HepG2 (cell line): Measurements from ENCODE around the gene TEDC2. TPM values are rescaled to one million over a fixed set of nuclear protein-coding genes. Genes with fewer than 3 reads are reported as not detected.

Experiments
- ARNT2 ChIP-seq: sonication (generic); formaldehyde crosslinking; IDR thresholded peaks from 2 replicates; pipeline ENCODE4 v1.8.0; 2022; ENCODE audit warnings: mild to moderate bottlenecking, low read depth, missing genetic modification reagents, moderate library complexity
- HNRNPLL ChIP-seq: fragments of 200-400 bp; formaldehyde crosslinking; IDR thresholded peaks from 2 replicates; pipeline ENCODE4 v1.6.1; 2017; ENCODE audit warnings: mild to moderate bottlenecking, low read depth, low read length; ENCODE audit not compliant: poor library complexity, severe bottlenecking
- NONO ChIP-seq, 2 experiments: fragments of 450-650 bp in 1 of 2; sonication (generic) in 1 of 2; formaldehyde crosslinking in 1 of 2; IDR thresholded peaks in 1 of 2; conservative IDR thresholded peaks in 1 of 2; 2 replicates each; pipeline versions ENCODE4 v1.6.1 to v1.8.0; 2017 to 2022; ENCODE audit warnings: mild to moderate bottlenecking in 1 of 2, missing genetic modification reagents in 1 of 2, moderate library complexity in 1 of 2
- UBTF ChIP-seq: sonication (generic); formaldehyde crosslinking; IDR thresholded peaks from 2 replicates; pipeline ENCODE4 v1.4.0; 2020; ENCODE audit warnings: mild to moderate bottlenecking, missing genetic modification reagents
- ZNF407 ChIP-seq: sonication (generic); formaldehyde crosslinking; IDR thresholded peaks from one replicate; pipeline ENCODE4 v1.5.1; 2020; ENCODE audit warnings: mild to moderate bottlenecking, missing genetic modification reagents; ENCODE audit errors: not compliant biosample characterization
- ZNF770 ChIP-seq: sonication (generic); formaldehyde crosslinking; IDR thresholded peaks from 2 replicates; pipeline ENCODE4 v1.5.0; 2020; ENCODE audit warnings: mild to moderate bottlenecking, missing genetic modification reagents
- polyA plus RNA-seq, 8 experiments: library from polyadenylated mRNA; depleted of rRNA in 3 of 8; stranded (reverse) in 7 of 8; unstranded in 1 of 8; fragments of >200 nt; fragmentation: Illumina TruSeq in 4 of 8; extraction: Trizol in 4 of 8; gene quantifications; 2 replicates each; pipeline versions ENCODE4 v1.2.1 to v1.2.3, GENCODE V29; 2011 to 2016; ENCODE audit warnings: low read depth in 4 of 8, missing spikeins in 1 of 8, mixed read lengths in 1 of 8; ENCODE audit not compliant: insufficient read depth in 1 of 8
- total RNA-seq, 5 experiments: library from RNA; depleted of rRNA; stranded (reverse); fragments of >200 nt; fragmentation: Illumina TruSeq; extraction: Trizol; gene quantifications; 2 replicates each; pipeline ENCODE4 v1.2.3, GENCODE V29; 2016; ENCODE audit warnings: low read depth in 1 of 5
- TF ChIP-seq, protein P1 (sequence below): sonication (generic); formaldehyde crosslinking; IDR thresholded peaks from 2 replicates; pipeline ENCODE4 v1.4.0; 2020; ENCODE audit warnings: missing genetic modification reagents, low read depth, mild to moderate bottlenecking, borderline replicate concordance
- TF ChIP-seq, protein P2 (sequence below): sonication (generic); formaldehyde crosslinking; IDR thresholded peaks from 2 replicates; pipeline ENCODE4 v1.4.0; 2020; ENCODE audit warnings: missing genetic modification reagents

Gene TEDC2
- total and polyA plus RNA-seq, 2 of the 13 experiments (the other 11 are each of a cell fraction or from before 2014, with no cell fraction given) = 6.2 to 24.4 TPM

GRCh38 chr16:2473999-2474876 is 14.3 kb downstream of the TEDC2 start (continued):
- TF ChIP-seq ZNF407 (CRISPR knock-in tag) (no peak), ARNT2 (0 out of 2 replicates have a peak, but pooled peaks have one; percentile 57), NONO (IDR thresholded peaks at IDR 0.05) (no peak), NONO (CRISPR knock-in tag; conservative IDR thresholded peaks at IDR 0.05) (peak; percentile 38; the same call in 1 of the 2 replicates), HNRNPLL (peak; percentile 16), UBTF (CRISPR knock-in tag) (peak; percentile 68; the same call in 1 of the 2 replicates), ZNF770 (0 out of 2 replicates have a peak, but pooled peaks have one; percentile 20)
- TF ChIP-seq, protein P1, sequence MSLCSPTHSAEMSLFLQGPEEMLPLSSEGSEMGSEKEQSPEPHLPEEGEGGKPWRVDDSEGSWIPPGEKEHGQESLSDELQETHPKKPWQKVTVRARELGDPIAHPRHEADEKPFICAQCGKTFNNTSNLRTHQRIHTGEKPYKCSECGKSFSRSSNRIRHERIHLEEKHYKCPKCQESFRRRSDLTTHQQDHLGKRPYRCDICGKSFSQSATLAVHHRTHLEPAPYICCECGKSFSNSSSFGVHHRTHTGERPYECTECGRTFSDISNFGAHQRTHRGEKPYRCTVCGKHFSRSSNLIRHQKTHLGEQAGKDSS = 0 out of 2 replicates have a peak, but pooled peaks have one; percentile 11
- TF ChIP-seq, protein P2, sequence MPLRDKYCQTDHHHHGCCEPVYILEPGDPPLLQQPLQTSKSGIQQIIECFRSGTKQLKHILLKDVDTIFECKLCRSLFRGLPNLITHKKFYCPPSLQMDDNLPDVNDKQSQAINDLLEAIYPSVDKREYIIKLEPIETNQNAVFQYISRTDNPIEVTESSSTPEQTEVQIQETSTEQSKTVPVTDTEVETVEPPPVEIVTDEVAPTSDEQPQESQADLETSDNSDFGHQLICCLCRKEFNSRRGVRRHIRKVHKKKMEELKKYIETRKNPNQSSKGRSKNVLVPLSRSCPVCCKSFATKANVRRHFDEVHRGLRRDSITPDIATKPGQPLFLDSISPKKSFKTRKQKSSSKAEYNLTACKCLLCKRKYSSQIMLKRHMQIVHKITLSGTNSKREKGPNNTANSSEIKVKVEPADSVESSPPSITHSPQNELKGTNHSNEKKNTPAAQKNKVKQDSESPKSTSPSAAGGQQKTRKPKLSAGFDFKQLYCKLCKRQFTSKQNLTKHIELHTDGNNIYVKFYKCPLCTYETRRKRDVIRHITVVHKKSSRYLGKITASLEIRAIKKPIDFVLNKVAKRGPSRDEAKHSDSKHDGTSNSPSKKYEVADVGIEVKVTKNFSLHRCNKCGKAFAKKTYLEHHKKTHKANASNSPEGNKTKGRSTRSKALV (CRISPR knock-in tag) = peak; percentile 32
